ENCODE results near the gene ICAM5. TPM values are rescaled to one million over a fixed set of nuclear protein-coding genes. Genes with fewer than 3 reads are reported as not detected.
"Not testable (repeated sequence)": the region's sequence is repeated elsewhere in the genome, so short reads cannot be mapped to it uniquely, and the experiment has no call there.

ICAM5 gene
- total and polyA plus RNA-seq, 8 donors, result 0.08 to 0.30 (median 0.21) TPM; not detected in 1

- peak overlapping the region in 1 of 4 donors; percentile 67 for H3K27ac ChIP-seq
- TF ChIP-seq CTCF (IDR thresholded peaks at IDR 0.05), result no peak
- ATAC-seq, result no peak
- 50 to 51% methylated on average over 25 to 26 of the region's 26 CpGs for WGBS, 2 donors
- H3K27me3 ChIP-seq, result no peaks in the 10 kb centered on the region
- intact Hi-C loops (cut with DNase I), result no loop called here
- no peaks in the 10 kb centered on the region for H3K9me3 ChIP-seq
- no peak for FAIRE-seq
- peak overlapping the region in 1 of 4 donors; percentile 92 for H3K4me3 ChIP-seq
- peaks cover 6 to 9% (median 8%) of the 10 kb centered on the region in 3 donors for H3K4me1 ChIP-seq
- H3K36me3 ChIP-seq, result no peaks in the 10 kb centered on the region
- peak in 1 of 6 donors; percentile 76 for DNase-seq
Observed at GRCh38 chr19:10335352-10335985, 45.7 kb downstream of the ICAM5 start.

- H3K36me3 ChIP-seq; DNase-seq; H3K27ac ChIP-seq; ATAC-seq; H3K4me1 ChIP-seq; intact Hi-C loops (cut with DNase I); H3K4me3 ChIP-seq; H3K9me3 ChIP-seq; H3K27me3 ChIP-seq; FAIRE-seq: not testable (repeated sequence)
- WGBS, 2 donors, result 90 to 98% methylated on average over 9 of the region's 9 CpGs
Observed at GRCh38 chr19:10336725-10337124, 47.0 kb downstream of the ICAM5 start.

- H3K27me3 ChIP-seq, result no peaks in the 10 kb centered on the region
- no peak overlapping the region for H3K27ac ChIP-seq
- H3K4me1 ChIP-seq, result no peaks in the 10 kb centered on the region
- no peak overlapping the region for H3K4me3 ChIP-seq
- H3K9me3 ChIP-seq, result no peaks in the 10 kb centered on the region
- ATAC-seq, result no peak
- intact Hi-C loops (cut with DNase I), result no loop called here
- no peak for FAIRE-seq
- WGBS, 2 donors, result 69 to 77% methylated on average over 6 of the region's 6 CpGs
- H3K36me3 ChIP-seq, result no peaks in the 10 kb centered on the region
- TF ChIP-seq CTCF (IDR thresholded peaks at IDR 0.05), result no peak
- DNase-seq, result no peak
Observed at GRCh38 chr19:10338940-10339339, 49.2 kb downstream of the ICAM5 start.

- DNase-seq, result no peak
- no peaks in the 10 kb centered on the region for H3K4me1 ChIP-seq
- no peak within 1 kb of the TSS for H3K4me3 ChIP-seq
- 61 to 70% methylated on average over 14 of the region's 14 CpGs for WGBS, 2 donors
- intact Hi-C loops (cut with DNase I), result no loop called here
- no peak for FAIRE-seq
- no peaks in the 10 kb centered on the region for H3K36me3 ChIP-seq
- no peak for TF ChIP-seq CTCF (IDR thresholded peaks at IDR 0.05)
- H3K27me3 ChIP-seq, result no peaks in the 10 kb centered on the region
- no peak for ATAC-seq
- no peak within 1 kb of the TSS for H3K27ac ChIP-seq
- H3K9me3 ChIP-seq, result no peaks in the 10 kb centered on the region
Observed at GRCh38 chr19:10339380-10339960, 49.7 kb downstream of the ICAM5 start, which contains the start of gene ICAM3. Gene ICAM3 (minus strand): TSS chr19:10339624. CDS start chr19:10339614, 10 bp downstream.

GRCh38 chr19:10339977-10340376 is 50.2 kb downstream of the ICAM5 start:
- no peak for TF ChIP-seq CTCF (IDR thresholded peaks at IDR 0.05)
- Histone ChIP-seq H3K36me3 (no peaks in the 10 kb centered on the region), H3K27me3 (no peaks in the 10 kb centered on the region), H3K4me1 (no peaks in the 10 kb centered on the region), H3K9me3 (no peaks in the 10 kb centered on the region), H3K4me3 (no peak overlapping the region), H3K27ac (no peak overlapping the region)
- ATAC-seq, result no peak
- no peak for FAIRE-seq
- no peak for DNase-seq
- intact Hi-C loops (cut with DNase I), result no loop called here
- WGBS, 2 donors, result 81 to 89% methylated on average over 5 of the region's 5 CpGs

All from pancreas (tissue), 10 donors.